Mesenchymal stem cell (in vitro differentiated cells and primary cell): ENCODE measurements around the gene TBC1D9.
A peak's percentile ranks its signal among the peaks of the same experiment; 100 is the strongest.

ENCODE experiments used
- DNase-seq: peaks from one replicate; pipeline ENCODE4 v3.0.0-alpha.2; 2013
- H2AFZ ChIP-seq: one replicate; pipeline ENCODE4 v1.6.1; 2013; ENCODE audit warnings: low read depth, mild to moderate bottlenecking, control low read depth, inconsistent platforms, low read length, moderate library complexity
- H2AK5ac ChIP-seq: 2 replicates; pipeline ENCODE4 v1.6.1; 2013; ENCODE audit warnings: low read length, moderate library complexity, mild to moderate bottlenecking, inconsistent platforms; ENCODE audit not compliant: severe bottlenecking
- H2BK120ac ChIP-seq: one replicate; pipeline ENCODE4 v1.6.1; 2013; ENCODE audit warnings: low read depth, mild to moderate bottlenecking, inconsistent platforms, low read length, moderate library complexity
- H2BK12ac ChIP-seq, 2 experiments: one replicate each; pipeline ENCODE4 v1.6.1; 2013; ENCODE audit warnings: inconsistent platforms in 2 of 2, low read length in 2 of 2, mild to moderate bottlenecking in 2 of 2, moderate library complexity in 2 of 2, control low read depth in 1 of 2
- H2BK15ac ChIP-seq: one replicate; pipeline ENCODE4 v1.6.1; 2013; ENCODE audit warnings: mild to moderate bottlenecking, low read depth, inconsistent platforms; ENCODE audit not compliant: poor library complexity, severe bottlenecking
- H2BK5ac ChIP-seq: 2 replicates; pipeline ENCODE4 v1.6.1; 2013; ENCODE audit warnings: low read depth, mild to moderate bottlenecking, low read length, control low read depth, inconsistent platforms; ENCODE audit not compliant: poor library complexity, severe bottlenecking
- H3K14ac ChIP-seq, 2 experiments: one replicate each; pipeline ENCODE4 v1.6.1; 2013; ENCODE audit warnings: inconsistent platforms in 2 of 2, low read length in 2 of 2, control low read depth in 1 of 2, mild to moderate bottlenecking in 1 of 2, moderate library complexity in 1 of 2
- H3K18ac ChIP-seq, 2 experiments: one replicate each; pipeline ENCODE4 v1.6.1; 2013; ENCODE audit warnings: inconsistent platforms in 2 of 2, low read length in 2 of 2, control low read depth in 1 of 2, low read depth in 1 of 2, mild to moderate bottlenecking in 1 of 2
- H3K23ac ChIP-seq, 2 experiments: one replicate each; pipeline ENCODE4 v1.6.1; 2013; ENCODE audit warnings: inconsistent platforms in 2 of 2, low read length in 2 of 2, mild to moderate bottlenecking in 2 of 2, moderate library complexity in 2 of 2, control low read depth in 1 of 2
- H3K27ac ChIP-seq: 2 replicates; pipeline ENCODE4 v1.5.1; 2013; ENCODE audit warnings: mild to moderate bottlenecking, moderate library complexity, low read length, control low read depth, inconsistent platforms; ENCODE audit not compliant: poor library complexity, severe bottlenecking
- H3K27me3 ChIP-seq, 2 experiments: 2 replicates each; pipeline versions ENCODE4 v1.6.1 to v1.7.0; 2013; ENCODE audit warnings: low read length in 2 of 2, mild to moderate bottlenecking in 2 of 2, moderate library complexity in 2 of 2, control low read depth in 1 of 2, inconsistent platforms in 1 of 2; ENCODE audit not compliant: control insufficient read depth in 1 of 2, insufficient read depth in 1 of 2
- H3K36me3 ChIP-seq, 2 experiments: 2 replicates each; pipeline versions ENCODE4 v1.6.1 to v1.7.0; 2013; ENCODE audit warnings: low read length in 2 of 2, control low read depth in 1 of 2, inconsistent platforms in 1 of 2, low read depth in 1 of 2, mild to moderate bottlenecking in 1 of 2; ENCODE audit not compliant: insufficient read depth in 2 of 2, control insufficient read depth in 1 of 2
- H3K4ac ChIP-seq, 2 experiments: one replicate each; pipeline ENCODE4 v1.6.1; 2013; ENCODE audit warnings: inconsistent platforms in 2 of 2, low read length in 2 of 2, mild to moderate bottlenecking in 2 of 2, moderate library complexity in 2 of 2, control low read depth in 1 of 2, low read depth in 1 of 2
- H3K4me1 ChIP-seq: 2 replicates; pipeline ENCODE4 v1.6.1; 2013; ENCODE audit warnings: low read depth, low read length, control low read depth; ENCODE audit not compliant: control insufficient read depth, insufficient read depth
- H3K4me2 ChIP-seq: 2 replicates; pipeline ENCODE4 v1.6.1; 2013; ENCODE audit warnings: low read length, mild to moderate bottlenecking, inconsistent platforms; ENCODE audit not compliant: poor library complexity, severe bottlenecking
- H3K4me3 ChIP-seq, 2 experiments: 2 replicates each; pipeline versions ENCODE4 v1.5.1 to v1.7.0; 2013; ENCODE audit warnings: low read length in 2 of 2, mild to moderate bottlenecking in 2 of 2, control low read depth in 1 of 2, low read depth in 1 of 2; ENCODE audit not compliant: insufficient read depth in 1 of 2
- H3K79me1 ChIP-seq: replicated peaks from 2 replicates; pipeline ENCODE4 v1.6.1; 2013; ENCODE audit warnings: mild to moderate bottlenecking, control low read depth, low read length, inconsistent platforms; ENCODE audit not compliant: poor library complexity, severe bottlenecking
- H3K9ac ChIP-seq: 2 replicates; pipeline ENCODE4 v1.7.0; 2013; ENCODE audit warnings: mild to moderate bottlenecking, low read length, moderate library complexity
- H3K9me3 ChIP-seq: 2 replicates; pipeline ENCODE4 v1.7.0; 2013; ENCODE audit warnings: mild to moderate bottlenecking, low read length; ENCODE audit not compliant: control insufficient read depth
- H4K8ac ChIP-seq: one replicate; pipeline ENCODE4 v1.6.1; 2013; ENCODE audit warnings: inconsistent platforms, mild to moderate bottlenecking, low read length, moderate library complexity
- H4K91ac ChIP-seq: one replicate; pipeline ENCODE4 v1.6.1; 2013; ENCODE audit warnings: mild to moderate bottlenecking, low read length, inconsistent platforms
- WGBS: methylation state at CpG from one replicate; pipeline ENCODE4 v1.1.7; 2013; ENCODE audit warnings: mixed read lengths; 5-methylcytosine and 5-hydroxymethylcytosine counted together

TBC1D9 gene

DNA sequence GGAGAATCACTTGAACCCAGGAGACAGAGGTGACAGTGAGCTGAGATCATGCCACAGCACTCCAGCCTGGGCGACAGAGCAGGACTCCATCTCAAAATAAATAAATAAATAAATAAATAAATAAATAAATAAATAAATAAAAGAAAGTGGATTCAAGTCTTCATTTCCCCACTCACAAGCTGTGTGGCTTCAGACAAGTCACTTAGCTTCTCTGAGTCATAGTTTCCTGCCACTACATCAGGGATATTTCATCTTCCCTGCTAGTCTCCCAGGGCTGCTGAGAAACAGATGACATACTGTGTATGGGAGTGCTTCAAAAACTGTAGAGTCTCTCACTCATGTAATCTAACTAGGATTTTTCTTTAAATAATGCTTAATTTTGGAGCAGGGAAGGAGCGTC is 37.2 kb downstream of the TBC1D9 start:
- Histone ChIP-seq H3K14ac (no peak overlapping the region), H2BK5ac (no peak overlapping the region), H3K9me3 (no peaks in the 10 kb centered on the region), H3K23ac (no peak overlapping the region), H3K4me3 (no peak overlapping the region), H3K4me2 (no peak overlapping the region), H3K4me1 (peaks cover 5% of the 10 kb centered on the region), H3K27me3 (no peaks in the 10 kb centered on the region), H3K4ac (peak overlapping the region in 1 of 2 experiments; percentile 43), H2BK15ac (no peak overlapping the region), H3K9ac (peak overlapping the region; percentile 88), H3K18ac (no peak overlapping the region), H2BK120ac (no peak overlapping the region), H2AK5ac (no peak overlapping the region), H4K91ac (no peak overlapping the region), H2AFZ (no peak overlapping the region), H3K79me1 (peaks cover 34% of the 10 kb centered on the region), H2BK12ac (no peak overlapping the region), H3K36me3 (peaks cover 0 to 9% of the 10 kb centered on the region in 2 experiments), H3K27ac (no peak overlapping the region), H4K8ac (no peak overlapping the region)
- peak; percentile 91 for DNase-seq
- WGBS = 76% methylated on average over 1 of the region's 2 CpGs

DNA sequence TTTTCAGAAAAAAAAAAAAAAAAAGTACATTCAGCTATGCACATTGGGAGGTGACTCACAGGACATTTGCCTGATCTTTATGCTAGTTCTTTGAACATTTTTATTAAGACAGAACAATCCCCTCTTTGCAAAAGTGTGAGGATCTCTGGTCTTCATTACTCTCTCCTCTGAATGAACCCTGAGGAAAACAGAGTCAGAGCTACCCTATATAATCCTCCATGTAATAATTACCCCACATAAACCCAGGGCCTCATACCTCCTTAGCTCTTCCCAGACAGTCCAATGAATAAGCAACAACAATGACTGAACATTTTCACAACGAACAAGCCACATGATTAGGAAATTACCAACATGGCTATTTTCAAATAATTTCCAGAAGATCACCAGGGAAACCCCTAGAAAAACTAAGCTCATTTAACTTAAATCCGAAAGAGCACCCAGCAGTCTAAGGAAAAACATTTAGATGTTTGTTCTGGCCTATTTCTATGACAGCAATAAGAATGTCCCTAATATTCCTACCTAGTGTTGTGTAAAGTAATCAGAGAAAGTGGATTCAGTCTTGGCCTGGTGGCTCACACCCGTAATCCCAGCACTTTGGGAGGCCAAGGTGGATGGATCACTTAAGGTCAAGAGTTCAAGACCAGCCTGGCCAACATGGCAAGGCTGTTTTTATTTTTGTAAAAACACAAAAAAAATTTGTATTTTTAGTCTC is 37.8 kb downstream of the TBC1D9 start:
- Histone ChIP-seq H2BK15ac (no peak overlapping the region), H2AFZ (no peak overlapping the region), H3K36me3 (peaks cover 0 to 9% of the 10 kb centered on the region in 2 experiments), H4K8ac (peak overlapping the region; percentile 38), H3K27ac (peak overlapping the region; percentile 62), H3K4me1 (peaks cover 5% of the 10 kb centered on the region), H3K79me1 (peaks cover 33% of the 10 kb centered on the region), H3K4me2 (no peak overlapping the region), H4K91ac (no peak overlapping the region), H3K9me3 (no peaks in the 10 kb centered on the region), H2BK12ac (no peak overlapping the region), H3K23ac (no peak overlapping the region), H3K4ac (peak overlapping the region in 1 of 2 experiments; percentile 43), H3K18ac (no peak overlapping the region), H2BK120ac (no peak overlapping the region), H3K4me3 (no peak overlapping the region), H2AK5ac (no peak overlapping the region), H3K14ac (no peak overlapping the region), H3K27me3 (no peaks in the 10 kb centered on the region), H2BK5ac (no peak overlapping the region), H3K9ac (peak overlapping the region; percentile 88)
- 54% methylated on average over 2 of the region's 3 CpGs for WGBS
- DNase-seq = peak; percentile 89

DNA sequence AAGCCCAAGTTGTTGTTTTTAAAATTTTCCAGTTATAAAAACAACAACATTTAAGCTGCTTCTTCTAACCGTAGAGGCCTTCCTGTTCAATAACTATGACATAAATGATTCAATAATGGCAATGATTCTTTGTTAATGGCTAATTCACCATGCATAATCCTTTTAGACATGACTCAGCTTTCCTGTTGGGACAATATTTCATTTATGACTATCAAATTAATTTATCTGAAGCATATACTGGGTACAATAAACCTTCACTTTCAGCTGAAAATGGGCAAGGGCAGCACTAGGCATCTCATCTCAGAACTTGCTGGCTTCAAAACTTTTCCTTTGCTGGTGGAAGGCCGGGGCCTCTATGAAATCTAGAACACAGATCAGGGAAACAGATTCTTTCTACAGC is 38.9 kb downstream of the TBC1D9 start:
- Histone ChIP-seq H3K4ac (no peak overlapping the region), H4K91ac (no peak overlapping the region), H3K18ac (no peak overlapping the region), H3K27ac (no peak overlapping the region), H2AFZ (no peak overlapping the region), H3K23ac (no peak overlapping the region), H3K14ac (no peak overlapping the region), H3K79me1 (peaks cover 30% of the 10 kb centered on the region), H3K9me3 (no peaks in the 10 kb centered on the region), H3K4me2 (no peak overlapping the region), H3K4me1 (peaks cover 5% of the 10 kb centered on the region), H3K9ac (peak overlapping the region; percentile 88), H2BK5ac (no peak overlapping the region), H3K27me3 (no peaks in the 10 kb centered on the region), H2BK15ac (no peak overlapping the region), H4K8ac (no peak overlapping the region), H3K4me3 (no peak overlapping the region), H3K36me3 (peaks cover 0 to 9% of the 10 kb centered on the region in 2 experiments), H2BK12ac (no peak overlapping the region), H2BK120ac (no peak overlapping the region), H2AK5ac (peak overlapping the region; percentile 2)
- no peak for DNase-seq
- 92% methylated on average over 1 of the region's 2 CpGs for WGBS

DNA sequence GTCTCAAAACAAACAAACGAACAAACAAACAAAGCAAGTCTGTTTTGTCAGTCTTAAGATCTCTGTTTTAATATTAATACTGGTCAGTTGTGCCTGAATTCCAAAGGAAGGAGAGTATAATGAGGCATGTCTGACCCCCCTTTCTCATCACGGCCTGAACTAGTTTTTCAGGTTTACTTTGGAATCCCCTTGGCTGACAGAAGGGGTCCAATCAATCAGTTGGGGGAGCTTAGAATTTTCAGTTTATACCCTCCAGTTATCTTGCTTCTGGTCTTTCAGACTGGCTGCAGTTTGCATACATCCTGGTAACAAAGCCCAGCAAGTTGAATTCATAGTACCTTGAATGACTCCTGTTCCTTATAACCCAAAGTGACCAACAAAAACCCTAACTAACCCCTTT is 41.1 kb downstream of the TBC1D9 start:
- no peak overlapping the region for H3K4ac ChIP-seq
- H3K14ac ChIP-seq = no peak overlapping the region
- WGBS = 100% methylated on average over 1 of the region's 2 CpGs
- no peak overlapping the region for H3K23ac ChIP-seq
- peaks cover 2% of the 10 kb centered on the region for H3K4me1 ChIP-seq
- H3K9me3 ChIP-seq = no peaks in the 10 kb centered on the region
- no peak overlapping the region for H3K18ac ChIP-seq
- DNase-seq = no peak
- no peak overlapping the region for H2BK5ac ChIP-seq
- H2AK5ac ChIP-seq = no peak overlapping the region
- no peak overlapping the region for H2BK120ac ChIP-seq
- H3K4me2 ChIP-seq = no peak overlapping the region
- peaks cover 29% of the 10 kb centered on the region for H3K79me1 ChIP-seq
- H4K8ac ChIP-seq = no peak overlapping the region
- H3K27ac ChIP-seq = no peak overlapping the region
- no peak overlapping the region for H2BK15ac ChIP-seq
- no peak overlapping the region for H4K91ac ChIP-seq
- no peak overlapping the region for H3K9ac ChIP-seq
- H2AFZ ChIP-seq = no peak overlapping the region
- H3K36me3 ChIP-seq = peaks cover 0 to 9% of the 10 kb centered on the region in 2 experiments
- no peak overlapping the region for H3K4me3 ChIP-seq
- H2BK12ac ChIP-seq = no peak overlapping the region
- H3K27me3 ChIP-seq = no peaks in the 10 kb centered on the region
